Smooth muscle cell (in vitro differentiated cells): Measurements from ENCODE around the gene HADHB. TPM values are rescaled to one million over a fixed set of nuclear protein-coding genes. Genes with fewer than 3 reads are reported as not detected.
"Not testable (repeated sequence)": the region's sequence is repeated elsewhere in the genome, so short reads cannot be mapped to it uniquely, and the experiment has no call there.

Experiments used
- DNase-seq: peaks from one replicate; lab custom pipeline; 2025; ENCODE audit not compliant: unreplicated experiment; lab: John Stamatoyannopoulos, UW
- H2AFZ ChIP-seq: fragments of 200-600 bp; sonication (generic); 2 replicates; pipeline ENCODE4 v1.6.0; 2016; ENCODE audit warnings: antibody characterized with exemption, low read depth, mild to moderate bottlenecking
- H3F3A ChIP-seq: fragments of 200-600 bp; sonication (generic); 2 replicates; pipeline ENCODE4 v1.6.0; 2017; ENCODE audit warnings: antibody characterized with exemption, low read depth
- H3K27ac ChIP-seq: fragments of 200-600 bp; sonication (generic); 2 replicates; pipeline ENCODE4 v1.5.1; 2016; ENCODE audit warnings: low read depth, mild to moderate bottlenecking
- H3K27me3 ChIP-seq: fragments of 200-600 bp; sonication (generic); 2 replicates; pipeline ENCODE4 v1.6.1; 2016; ENCODE audit warnings: low read depth, mild to moderate bottlenecking
- H3K36me3 ChIP-seq: fragments of 200-600 bp; sonication (generic); 2 replicates; pipeline ENCODE4 v1.5.1; 2016; ENCODE audit warnings: low read depth
- H3K4me1 ChIP-seq: fragments of 200-600 bp; sonication (generic); 2 replicates; pipeline ENCODE4 v1.5.1; 2016; ENCODE audit warnings: low read depth
- H3K4me2 ChIP-seq: fragments of 200-600 bp; sonication (generic); 2 replicates; pipeline ENCODE4 v1.6.0; 2016; ENCODE audit warnings: mild to moderate bottlenecking
- H3K4me3 ChIP-seq: fragments of 200-600 bp; sonication (generic); 2 replicates; pipeline ENCODE4 v1.5.1; 2016; ENCODE audit warnings: mild to moderate bottlenecking
- H3K79me2 ChIP-seq: fragments of 200-600 bp; sonication (generic); 2 replicates; pipeline ENCODE4 v1.6.0; 2016; ENCODE audit warnings: low read depth, mild to moderate bottlenecking
- H3K9ac ChIP-seq: fragments of 200-600 bp; sonication (generic); 2 replicates; pipeline ENCODE4 v1.6.0; 2016; ENCODE audit warnings: low read depth
- H3K9me3 ChIP-seq: fragments of 200-600 bp; sonication (generic); replicated peaks from 2 replicates; pipeline ENCODE4 v1.5.1; 2016; ENCODE audit warnings: low read depth
- H4K20me1 ChIP-seq: fragments of 200-600 bp; sonication (generic); 2 replicates; pipeline ENCODE4 v1.6.0; 2016; ENCODE audit warnings: low read depth
- WGBS: methylation state at CpG from one replicate; pipeline ENCODE4 v1.1.7; 2016; ENCODE audit warnings: low lambda C conversion rate; 5-methylcytosine and 5-hydroxymethylcytosine counted together
- polyA plus RNA-seq: library from polyadenylated mRNA; unstranded; fragments of >200 nt; fragmentation: Nextera tagmentation; extraction: Ambion mirVana; gene quantifications from 2 replicates; pipeline ENCODE4 v1.2.1, GENCODE V29; 2016
- total RNA-seq: library from RNA; depleted of rRNA; stranded (reverse); fragments of >200 nt; gene quantifications from 2 replicates; pipeline ENCODE4 v1.2.3, GENCODE V29; 2014
- TF ChIP-seq, protein P1 (sequence below): fragments of 200-600 bp; sonication (generic); IDR thresholded peaks from 2 replicates; pipeline ENCODE4 v1.5.1; 2017; ENCODE audit warnings: borderline replicate concordance, mild to moderate bottlenecking, antibody characterized with exemption; ENCODE audit not compliant: insufficient read depth, poor library complexity, severe bottlenecking

The HADHB gene
- total and polyA plus RNA-seq, 2 experiments from 2014 or later: 70.8 to 96.1 TPM

- WGBS: 93% methylated on average over 2 of the region's 2 CpGs
- TF ChIP-seq, protein P1, sequence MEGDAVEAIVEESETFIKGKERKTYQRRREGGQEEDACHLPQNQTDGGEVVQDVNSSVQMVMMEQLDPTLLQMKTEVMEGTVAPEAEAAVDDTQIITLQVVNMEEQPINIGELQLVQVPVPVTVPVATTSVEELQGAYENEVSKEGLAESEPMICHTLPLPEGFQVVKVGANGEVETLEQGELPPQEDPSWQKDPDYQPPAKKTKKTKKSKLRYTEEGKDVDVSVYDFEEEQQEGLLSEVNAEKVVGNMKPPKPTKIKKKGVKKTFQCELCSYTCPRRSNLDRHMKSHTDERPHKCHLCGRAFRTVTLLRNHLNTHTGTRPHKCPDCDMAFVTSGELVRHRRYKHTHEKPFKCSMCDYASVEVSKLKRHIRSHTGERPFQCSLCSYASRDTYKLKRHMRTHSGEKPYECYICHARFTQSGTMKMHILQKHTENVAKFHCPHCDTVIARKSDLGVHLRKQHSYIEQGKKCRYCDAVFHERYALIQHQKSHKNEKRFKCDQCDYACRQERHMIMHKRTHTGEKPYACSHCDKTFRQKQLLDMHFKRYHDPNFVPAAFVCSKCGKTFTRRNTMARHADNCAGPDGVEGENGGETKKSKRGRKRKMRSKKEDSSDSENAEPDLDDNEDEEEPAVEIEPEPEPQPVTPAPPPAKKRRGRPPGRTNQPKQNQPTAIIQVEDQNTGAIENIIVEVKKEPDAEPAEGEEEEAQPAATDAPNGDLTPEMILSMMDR: no peak
- peaks cover 92% of the 10 kb centered on the region for H4K20me1 ChIP-seq
Observed at GRCh38 chr2:26249625-26250024, 4.9 kb downstream of the HADHB start.

GRCh38 chr2:26251893-26252292 is 7.2 kb downstream of the HADHB start:
- H3K9ac ChIP-seq: no peak overlapping the region
- no peak overlapping the region for H2AFZ ChIP-seq
- no peak for DNase-seq
- H4K20me1 ChIP-seq: peaks cover 90% of the 10 kb centered on the region
- H3K27ac ChIP-seq: no peak overlapping the region
- H3F3A ChIP-seq: no peaks in the 10 kb centered on the region
- H3K4me1 ChIP-seq: no peaks in the 10 kb centered on the region
- no peak overlapping the region for H3K4me3 ChIP-seq
- H3K9me3 ChIP-seq: no peaks in the 10 kb centered on the region
- TF ChIP-seq, protein P1: no peak
- H3K79me2 ChIP-seq: peaks cover 74% of the 10 kb centered on the region
- no peak overlapping the region for H3K4me2 ChIP-seq
- no peaks in the 10 kb centered on the region for H3K27me3 ChIP-seq
- 91% methylated on average over 3 of the region's 3 CpGs for WGBS
- no peaks in the 10 kb centered on the region for H3K36me3 ChIP-seq

More at GRCh38 chr2:26249625-26250024, 4.9 kb downstream of the HADHB start:
- Histone ChIP-seq H3K36me3 (no peaks in the 10 kb centered on the region), H3K9ac (no peak overlapping the region), H3K9me3 (no peaks in the 10 kb centered on the region), H3K79me2 (peaks cover 92% of the 10 kb centered on the region), H2AFZ (no peak overlapping the region), H3K4me1 (peaks cover 8% of the 10 kb centered on the region), H3K27me3 (no peaks in the 10 kb centered on the region), H3K4me2 (no peak overlapping the region), H3K27ac (no peak overlapping the region), H3F3A (no peaks in the 10 kb centered on the region), H3K4me3 (no peak overlapping the region)
- DNase-seq: no peak

DNA sequence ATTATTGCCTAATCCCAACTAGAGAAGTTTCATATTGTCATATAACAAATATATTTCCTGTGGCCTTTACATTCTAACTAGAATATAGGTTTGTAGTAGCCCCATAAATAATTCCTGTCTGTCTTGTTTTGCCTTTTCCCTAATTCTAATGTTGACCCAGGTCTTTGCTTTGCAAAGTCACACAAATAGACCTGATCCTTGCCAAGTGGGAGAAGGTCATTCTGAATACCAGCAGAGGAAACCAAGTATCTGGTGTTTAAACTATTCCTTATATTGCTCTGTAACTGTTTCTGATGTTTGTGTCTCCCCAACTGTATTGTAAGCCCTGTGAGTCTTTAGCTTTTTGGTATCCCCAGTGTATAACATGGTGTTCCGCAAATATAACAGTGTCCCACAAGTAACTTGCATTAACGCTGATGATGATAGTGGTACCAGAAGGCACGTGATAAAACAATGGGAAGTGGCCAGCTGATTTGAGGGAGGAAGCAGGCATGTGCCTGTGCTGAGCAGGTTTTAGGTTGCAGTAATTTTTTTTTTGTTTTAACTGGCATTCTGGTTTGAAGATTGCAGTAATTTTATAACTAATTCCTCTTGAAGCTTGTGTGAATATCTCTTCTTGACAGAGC is 11.1 kb downstream of the HADHB start:
- Histone ChIP-seq H3K9ac (no peak overlapping the region), H3K4me2 (no peak overlapping the region), H3K79me2 (peaks cover 34% of the 10 kb centered on the region), H3K9me3 (no peaks in the 10 kb centered on the region), H2AFZ (no peak overlapping the region), H3K4me1 (no peaks in the 10 kb centered on the region), H3K27ac (no peak overlapping the region), H3K27me3 (no peaks in the 10 kb centered on the region), H3K4me3 (no peak overlapping the region), H3F3A (no peaks in the 10 kb centered on the region), H3K36me3 (no peaks in the 10 kb centered on the region), H4K20me1 (peaks cover 51% of the 10 kb centered on the region)
- no peak for DNase-seq
- 94% methylated on average over 3 of the region's 3 CpGs for WGBS
- TF ChIP-seq, protein P1: no peak

- not testable (repeated sequence) for H3F3A ChIP-seq, H3K36me3 ChIP-seq, H3K27me3 ChIP-seq, H3K4me3 ChIP-seq, DNase-seq, H3K9me3 ChIP-seq, H3K27ac ChIP-seq, H3K79me2 ChIP-seq, H3K4me2 ChIP-seq, H3K4me1 ChIP-seq, H2AFZ ChIP-seq, H3K9ac ChIP-seq
- WGBS: over 99% methylated on average over 8 of the region's 8 CpGs
- peaks cover 23% of the 10 kb centered on the region for H4K20me1 ChIP-seq
Observed at GRCh38 chr2:26258836-26259235, 14.1 kb downstream of the HADHB start.
